Measurements from ENCODE around the gene DUOX1. TPM values are rescaled to one million over a fixed set of nuclear protein-coding genes. Genes with fewer than 3 reads are reported as not detected.

The DUOX1 gene
- total RNA-seq, 1 donor from 2014 or later, result 327 TPM

DNA sequence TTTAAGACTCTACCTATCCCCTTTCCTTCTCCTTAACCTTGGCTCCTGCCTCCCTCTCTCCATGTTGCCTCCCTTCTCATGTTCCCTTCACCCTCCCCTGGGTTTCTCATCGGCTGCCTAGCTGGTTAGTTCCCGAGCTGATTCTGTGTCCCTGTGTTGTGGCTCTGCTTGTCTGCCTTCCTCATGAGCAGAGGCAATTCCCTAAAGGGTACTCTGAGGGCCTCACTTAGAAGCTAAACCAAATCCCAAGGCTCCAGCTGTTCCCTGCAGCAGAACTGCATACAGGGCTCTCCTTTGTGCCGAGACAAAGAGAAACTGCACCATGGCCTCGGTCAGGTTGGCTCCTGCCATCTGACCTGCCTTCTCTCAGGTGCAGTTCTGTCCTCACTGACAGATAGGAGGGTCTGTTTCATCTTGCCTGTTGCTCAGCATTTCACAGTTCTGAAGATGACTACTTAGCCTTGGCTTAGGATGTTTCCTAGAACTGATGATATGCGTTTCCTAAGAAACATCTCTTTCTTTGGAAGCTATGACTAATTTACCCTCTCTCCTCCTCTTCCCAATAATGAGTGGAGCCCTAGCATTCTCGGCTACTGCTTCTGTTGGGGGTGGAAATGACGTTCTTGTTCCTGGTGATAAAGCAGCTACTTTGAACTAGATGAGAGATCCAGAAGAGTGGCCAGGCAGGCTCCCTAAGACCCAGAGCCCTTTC, 27.1 kb downstream of the DUOX1 start:
- Histone ChIP-seq H3K4me1 (peaks cover 3% of the 10 kb centered on the region), H3K4me3 (no peak overlapping the region), H3K36me3 (peaks cover 30% of the 10 kb centered on the region), H3K27ac (no peak overlapping the region), H3K27me3 (no peaks in the 10 kb centered on the region), H3K9me3 (no peaks in the 10 kb centered on the region)
- DNase-seq, result no peak
- intact Hi-C loops (cut with DNase I), result no loop called here
- ATAC-seq, result no peak
- TF ChIP-seq, protein P1, sequence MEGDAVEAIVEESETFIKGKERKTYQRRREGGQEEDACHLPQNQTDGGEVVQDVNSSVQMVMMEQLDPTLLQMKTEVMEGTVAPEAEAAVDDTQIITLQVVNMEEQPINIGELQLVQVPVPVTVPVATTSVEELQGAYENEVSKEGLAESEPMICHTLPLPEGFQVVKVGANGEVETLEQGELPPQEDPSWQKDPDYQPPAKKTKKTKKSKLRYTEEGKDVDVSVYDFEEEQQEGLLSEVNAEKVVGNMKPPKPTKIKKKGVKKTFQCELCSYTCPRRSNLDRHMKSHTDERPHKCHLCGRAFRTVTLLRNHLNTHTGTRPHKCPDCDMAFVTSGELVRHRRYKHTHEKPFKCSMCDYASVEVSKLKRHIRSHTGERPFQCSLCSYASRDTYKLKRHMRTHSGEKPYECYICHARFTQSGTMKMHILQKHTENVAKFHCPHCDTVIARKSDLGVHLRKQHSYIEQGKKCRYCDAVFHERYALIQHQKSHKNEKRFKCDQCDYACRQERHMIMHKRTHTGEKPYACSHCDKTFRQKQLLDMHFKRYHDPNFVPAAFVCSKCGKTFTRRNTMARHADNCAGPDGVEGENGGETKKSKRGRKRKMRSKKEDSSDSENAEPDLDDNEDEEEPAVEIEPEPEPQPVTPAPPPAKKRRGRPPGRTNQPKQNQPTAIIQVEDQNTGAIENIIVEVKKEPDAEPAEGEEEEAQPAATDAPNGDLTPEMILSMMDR (IDR thresholded peaks at IDR 0.05), result no peak

DNA sequence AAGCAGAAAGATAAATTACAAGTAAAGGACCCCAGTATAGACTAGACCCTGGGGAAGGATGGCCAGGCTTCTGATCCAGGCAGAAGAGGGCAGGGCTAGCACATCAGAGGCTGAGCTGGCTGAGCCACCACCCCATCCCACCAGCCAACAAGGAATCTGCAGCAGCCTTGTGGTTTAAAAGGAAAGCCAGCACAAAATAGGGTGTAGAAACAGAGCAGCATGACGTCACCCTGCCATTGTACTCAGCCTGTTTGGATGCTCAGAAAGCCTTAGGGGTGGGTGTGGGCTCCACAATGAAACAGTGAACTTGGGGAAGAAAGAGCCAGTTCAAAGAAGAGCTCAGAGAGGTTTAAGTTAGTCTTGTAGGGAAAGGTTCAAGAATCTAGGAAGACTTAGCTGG, 28.2 kb downstream of the DUOX1 start:
- TF ChIP-seq, protein P1 (IDR thresholded peaks at IDR 0.05), result no peak
- intact Hi-C loops (cut with DNase I), result no loop called here
- no peak for ATAC-seq

DNA sequence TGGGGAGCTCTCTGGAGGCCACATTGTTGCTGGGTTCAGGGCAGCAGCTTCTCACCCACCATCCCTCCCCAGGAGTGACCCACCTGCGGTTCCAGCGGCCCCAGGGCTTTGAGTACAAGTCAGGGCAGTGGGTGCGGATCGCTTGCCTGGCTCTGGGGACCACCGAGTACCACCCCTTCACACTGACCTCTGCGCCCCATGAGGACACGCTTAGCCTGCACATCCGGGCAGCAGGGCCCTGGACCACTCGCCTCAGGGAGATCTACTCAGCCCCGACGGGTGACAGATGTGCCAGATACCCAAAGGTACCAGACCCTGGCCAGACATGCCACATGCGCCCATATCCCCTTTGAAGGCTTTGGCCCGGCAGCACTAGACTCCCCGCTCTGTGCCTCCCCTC, 31.9 kb downstream of the DUOX1 start:
- intact Hi-C loops (cut with DNase I), result no loop called here
- Histone ChIP-seq H3K27me3 (no peaks in the 10 kb centered on the region), H3K9me3 (no peaks in the 10 kb centered on the region), H3K4me1 (peaks cover 23% of the 10 kb centered on the region), H3K36me3 (peaks cover 10% of the 10 kb centered on the region), H3K4me3 (no peak overlapping the region), H3K27ac (no peak overlapping the region)
- ATAC-seq (no peak), DNase-seq (no peak)
- TF ChIP-seq, protein P1 (IDR thresholded peaks at IDR 0.05), result no peak

More for the DNA sequence above, 28.2 kb downstream of the DUOX1 start:
- no peaks in the 10 kb centered on the region for H3K9me3 ChIP-seq
- H3K27me3 ChIP-seq, result no peaks in the 10 kb centered on the region
- peaks cover 24% of the 10 kb centered on the region for H3K36me3 ChIP-seq
- H3K4me1 ChIP-seq, result peaks cover 7% of the 10 kb centered on the region
- no peak overlapping the region for H3K4me3 ChIP-seq
- DNase-seq, result no peak
- no peak overlapping the region for H3K27ac ChIP-seq

DNA sequence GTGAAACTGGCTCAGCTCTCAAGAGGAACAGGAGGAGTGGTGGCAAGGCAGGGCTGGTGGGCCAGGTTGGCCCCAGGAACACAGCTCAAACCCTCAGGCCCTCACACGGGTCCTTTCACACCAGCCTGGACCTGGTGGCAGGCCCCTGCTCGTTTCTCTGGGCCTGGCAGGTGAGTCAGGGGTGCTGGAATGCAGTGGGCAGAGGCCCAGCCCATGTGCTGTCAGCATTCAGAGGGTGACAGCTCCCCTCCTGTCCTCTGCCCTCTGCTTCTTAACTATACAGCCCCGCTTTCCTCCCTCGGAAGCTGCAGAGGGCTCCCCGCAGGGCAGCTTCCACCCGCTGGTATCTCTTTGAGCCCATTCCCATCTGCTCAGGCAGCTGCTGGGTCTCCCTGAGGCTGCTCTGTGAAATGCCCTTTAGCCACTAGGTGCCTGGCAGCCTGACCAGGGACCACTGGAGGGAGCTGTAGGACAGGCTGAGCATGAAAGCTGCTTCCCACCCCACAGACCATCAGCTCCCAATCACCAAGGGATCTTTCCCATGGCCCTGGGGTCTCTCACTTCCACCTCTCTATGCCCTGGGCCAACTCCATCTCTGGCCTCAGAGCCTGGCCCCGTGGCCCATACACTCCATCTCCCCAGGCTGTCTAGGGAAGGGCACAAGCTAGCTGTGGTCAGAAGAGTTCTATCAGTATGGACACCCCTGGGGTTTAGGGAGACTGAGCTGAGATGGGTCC, 33.1 kb downstream of the DUOX1 start:
- ATAC-seq, result peak; percentile 59
- Histone ChIP-seq H3K4me1 (peaks cover 23% of the 10 kb centered on the region), H3K4me3 (no peak overlapping the region), H3K27ac (peak overlapping the region; percentile 14), H3K27me3 (no peaks in the 10 kb centered on the region), H3K36me3 (peaks cover 7% of the 10 kb centered on the region), H3K9me3 (no peaks in the 10 kb centered on the region)
- TF ChIP-seq, protein P1 (IDR thresholded peaks at IDR 0.05), result peak; percentile 84
- intact Hi-C loops (cut with DNase I), result no loop called here
- peak; percentile 85 for DNase-seq

DNA sequence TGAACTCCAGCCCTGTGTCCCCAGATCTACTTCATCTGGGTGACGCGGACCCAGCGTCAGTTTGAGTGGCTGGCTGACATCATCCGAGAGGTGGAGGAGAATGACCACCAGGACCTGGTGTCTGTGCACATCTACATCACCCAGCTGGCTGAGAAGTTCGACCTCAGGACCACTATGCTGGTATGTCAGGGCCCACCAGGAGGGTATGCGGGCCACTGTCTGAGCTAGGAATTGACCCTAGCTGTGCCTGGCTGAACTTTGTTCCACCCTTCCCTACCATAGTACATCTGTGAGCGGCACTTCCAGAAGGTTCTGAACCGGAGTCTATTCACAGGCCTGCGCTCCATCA, 33.7 kb downstream of the DUOX1 start:
- ATAC-seq (no peak), DNase-seq (no peak)
- TF ChIP-seq, protein P1 (IDR thresholded peaks at IDR 0.05), result no peak
- peak overlapping the region; percentile 14 for H3K27ac ChIP-seq
- no peak overlapping the region for H3K4me3 ChIP-seq
- H3K9me3 ChIP-seq, result no peaks in the 10 kb centered on the region
- H3K4me1 ChIP-seq, result peaks cover 23% of the 10 kb centered on the region
- H3K36me3 ChIP-seq, result peaks cover 7% of the 10 kb centered on the region
- H3K27me3 ChIP-seq, result no peaks in the 10 kb centered on the region
- intact Hi-C loops (cut with DNase I), result no loop called here
